HepG2 (cell line): ENCODE results near the gene CDC6. TPM values are rescaled to one million over a fixed set of nuclear protein-coding genes. Genes with fewer than 3 reads are reported as not detected.
A peak's percentile ranks its signal among the peaks of the same experiment; 100 is the strongest.

Source experiments
- AKAP8 ChIP-seq: sonication (generic); formaldehyde crosslinking; IDR thresholded peaks from 2 replicates; pipeline ENCODE4 v1.5.1; 2020; ENCODE audit warnings: mild to moderate bottlenecking, missing genetic modification reagents
- CBFB ChIP-seq: sonication (generic); formaldehyde crosslinking; IDR thresholded peaks from 2 replicates; pipeline ENCODE4 v1.4.0; 2020; ENCODE audit warnings: missing genetic modification reagents
- CEBPB ChIP-seq: IDR thresholded peaks from 2 replicates; pipeline ENCODE4 v1.6.1; 2011; ENCODE audit warnings: low read depth, low read length, improper control_type of control experiment, borderline replicate concordance
- CHCHD3 ChIP-seq: sonication (generic); formaldehyde crosslinking; IDR thresholded peaks from 2 replicates; pipeline ENCODE4 v1.8.0; 2022; ENCODE audit warnings: mild to moderate bottlenecking, missing genetic modification reagents, moderate library complexity
- EED ChIP-seq: sonication (generic); formaldehyde crosslinking; IDR thresholded peaks from 2 replicates; pipeline ENCODE4 v1.5.0; 2020; ENCODE audit warnings: mild to moderate bottlenecking, missing genetic modification reagents
- KDM4B ChIP-seq: sonication (generic); formaldehyde crosslinking; IDR thresholded peaks from 2 replicates; pipeline ENCODE4 v1.4.0; 2020; ENCODE audit warnings: missing genetic modification reagents
- KMT2B ChIP-seq: IDR thresholded peaks from 2 replicates; pipeline ENCODE4 v1.6.1; 2016; ENCODE audit warnings: missing genetic modification reagents, missing compliant biosample characterization
- PCBP1 ChIP-seq: fragments of 200-400 bp; formaldehyde crosslinking; IDR thresholded peaks from 2 replicates; pipeline ENCODE4 v1.6.1; 2017; ENCODE audit warnings: mild to moderate bottlenecking, low read depth, low read length, borderline replicate concordance
- PHF5A ChIP-seq: IDR thresholded peaks from one replicate; pipeline ENCODE4 v1.6.1; 2018; ENCODE audit warnings: low read depth, missing genetic modification reagents; ENCODE audit not compliant: unreplicated experiment
- SRSF1 ChIP-seq: fragments of 200-400 bp; formaldehyde crosslinking; optimal IDR thresholded peaks from 2 replicates; pipeline ENCODE3; 2017; ENCODE audit warnings: mild to moderate bottlenecking, low read depth, low read length, moderate library complexity
- ZBTB7B ChIP-seq: sonication (generic); formaldehyde crosslinking; IDR thresholded peaks from 2 replicates; pipeline ENCODE4 v1.4.0; 2020; ENCODE audit warnings: missing genetic modification reagents
- ZNF274 ChIP-seq: sonication (generic); formaldehyde crosslinking; IDR thresholded peaks from 2 replicates; pipeline ENCODE4 v1.5.1; 2020; ENCODE audit warnings: mild to moderate bottlenecking, missing genetic modification reagents
- ZNF749 ChIP-seq: sonication (generic); formaldehyde crosslinking; IDR thresholded peaks from 2 replicates; pipeline ENCODE4 v1.8.0; 2022; ENCODE audit warnings: mild to moderate bottlenecking, missing genetic modification reagents, moderate library complexity, borderline replicate concordance
- ZNF761 ChIP-seq: sonication (generic); formaldehyde crosslinking; conservative IDR thresholded peaks from 2 replicates; pipeline ENCODE4 v1.4.0; 2020; ENCODE audit warnings: mild to moderate bottlenecking, missing genetic modification reagents
- ZNF780A ChIP-seq: sonication (generic); formaldehyde crosslinking; IDR thresholded peaks from 2 replicates; pipeline ENCODE4 v1.8.0; 2022; ENCODE audit warnings: mild to moderate bottlenecking, missing genetic modification reagents, moderate library complexity
- polyA plus RNA-seq, 8 experiments: library from polyadenylated mRNA; depleted of rRNA in 3 of 8; stranded (reverse) in 7 of 8; unstranded in 1 of 8; fragments of >200 nt; fragmentation: Illumina TruSeq in 4 of 8; extraction: Trizol in 4 of 8; gene quantifications; 2 replicates each; pipeline versions ENCODE4 v1.2.1 to v1.2.3, GENCODE V29; 2011 to 2016; ENCODE audit warnings: low read depth in 4 of 8, missing spikeins in 1 of 8, mixed read lengths in 1 of 8; ENCODE audit not compliant: insufficient read depth in 1 of 8
- total RNA-seq, 5 experiments: library from RNA; depleted of rRNA; stranded (reverse); fragments of >200 nt; fragmentation: Illumina TruSeq; extraction: Trizol; gene quantifications; 2 replicates each; pipeline ENCODE4 v1.2.3, GENCODE V29; 2016; ENCODE audit warnings: low read depth in 1 of 5
- TF ChIP-seq, protein P1 (sequence below): sonication (generic); formaldehyde crosslinking; IDR thresholded peaks from 2 replicates; pipeline ENCODE4 v1.5.1; 2020; ENCODE audit warnings: mild to moderate bottlenecking, missing genetic modification reagents, borderline replicate concordance
- TF ChIP-seq, protein P2 (sequence below): sonication (generic); formaldehyde crosslinking; IDR thresholded peaks from 2 replicates; pipeline ENCODE4 v1.5.1; 2020; ENCODE audit warnings: missing genetic modification reagents, mild to moderate bottlenecking, borderline replicate concordance
- TF ChIP-seq, protein P3 (sequence below): sonication (generic); formaldehyde crosslinking; IDR thresholded peaks from 2 replicates; pipeline ENCODE4 v1.8.1; 2022; ENCODE audit warnings: low read depth, mild to moderate bottlenecking, missing genetic modification reagents
- TF ChIP-seq, protein P4 (sequence below): sonication (generic); formaldehyde crosslinking; IDR thresholded peaks from 2 replicates; pipeline ENCODE4 v1.5.1; 2020; ENCODE audit warnings: missing genetic modification reagents, mild to moderate bottlenecking, borderline replicate concordance

Gene CDC6
- total and polyA plus RNA-seq, 2 of the 13 experiments (the other 11 are each of a cell fraction or from before 2014, with no cell fraction given), result 17.4 to 114 TPM

DNA sequence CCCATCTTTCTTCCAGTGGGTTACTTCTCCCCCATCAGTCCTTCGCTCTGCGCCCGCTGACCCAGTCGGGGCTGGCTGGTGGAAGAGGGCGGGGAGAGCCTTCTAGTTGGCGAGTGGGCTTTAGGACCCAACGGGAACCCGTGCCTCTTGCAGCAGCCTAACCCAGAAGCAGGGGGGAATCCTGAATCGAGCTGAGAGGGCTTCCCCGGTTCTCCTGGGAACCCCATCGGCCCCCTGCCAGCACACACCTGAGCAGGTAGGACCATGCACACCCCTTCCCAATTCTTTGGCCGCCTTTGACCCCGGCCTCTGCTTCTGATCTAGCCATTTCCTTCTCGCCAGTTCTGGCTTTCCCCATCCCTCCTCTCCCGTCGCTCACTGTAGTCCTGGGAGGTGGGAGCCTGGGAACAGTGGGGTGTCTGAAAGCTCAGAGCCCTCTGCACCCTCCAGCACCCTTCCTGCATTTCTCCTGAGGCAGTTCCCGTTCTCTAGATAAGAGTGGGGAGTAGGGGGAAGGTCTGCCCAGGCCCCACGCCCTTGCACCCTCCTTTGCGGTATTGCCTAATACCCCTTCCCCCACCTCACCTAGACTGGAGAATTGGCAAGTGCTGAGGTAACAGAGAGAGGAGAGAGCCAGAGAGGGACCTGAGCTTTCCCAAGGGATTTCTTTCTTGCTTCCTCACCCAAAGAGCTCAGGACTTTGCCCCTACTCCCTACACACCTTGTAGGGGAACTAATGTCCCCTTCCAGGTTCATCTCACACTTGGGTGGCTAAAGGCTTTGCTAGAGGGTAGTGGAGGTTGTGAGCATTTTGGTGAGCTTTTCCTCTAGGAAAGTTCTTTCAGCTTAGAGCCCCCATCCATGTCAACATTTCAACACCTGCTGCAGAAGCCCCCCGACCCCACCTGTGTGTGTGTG, 21.6 kb downstream of the CDC6 start, which contains the start of gene RARA (continued):
- peak; percentile 56; the same call in 1 of the 2 replicates for TF ChIP-seq ZNF761 (CRISPR knock-in tag)
- TF ChIP-seq, protein P1, sequence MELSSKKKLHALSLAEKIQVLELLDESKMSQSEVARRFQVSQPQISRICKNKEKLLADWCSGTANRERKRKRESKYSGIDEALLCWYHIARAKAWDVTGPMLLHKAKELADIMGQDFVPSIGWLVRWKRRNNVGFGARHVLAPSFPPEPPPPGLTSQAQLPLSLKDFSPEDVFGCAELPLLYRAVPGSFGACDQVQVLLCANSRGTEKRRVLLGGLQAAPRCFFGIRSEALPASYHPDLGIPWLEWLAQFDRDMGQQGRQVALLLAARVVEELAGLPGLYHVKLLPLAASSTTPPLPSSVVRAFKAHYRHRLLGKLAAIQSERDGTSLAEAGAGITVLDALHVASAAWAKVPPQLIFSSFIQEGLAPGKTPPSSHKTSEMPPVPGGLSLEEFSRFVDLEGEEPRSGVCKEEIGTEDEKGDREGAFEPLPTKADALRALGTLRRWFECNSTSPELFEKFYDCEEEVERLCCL (CRISPR knock-in tag), result no peak
- TF ChIP-seq SRSF1, result peak; percentile 86
- TF ChIP-seq CEBPB, result peak; percentile 89
- TF ChIP-seq AKAP8 (CRISPR knock-in tag), result peak; percentile 47; the same call in 1 of the 2 replicates
- TF ChIP-seq, protein P2, sequence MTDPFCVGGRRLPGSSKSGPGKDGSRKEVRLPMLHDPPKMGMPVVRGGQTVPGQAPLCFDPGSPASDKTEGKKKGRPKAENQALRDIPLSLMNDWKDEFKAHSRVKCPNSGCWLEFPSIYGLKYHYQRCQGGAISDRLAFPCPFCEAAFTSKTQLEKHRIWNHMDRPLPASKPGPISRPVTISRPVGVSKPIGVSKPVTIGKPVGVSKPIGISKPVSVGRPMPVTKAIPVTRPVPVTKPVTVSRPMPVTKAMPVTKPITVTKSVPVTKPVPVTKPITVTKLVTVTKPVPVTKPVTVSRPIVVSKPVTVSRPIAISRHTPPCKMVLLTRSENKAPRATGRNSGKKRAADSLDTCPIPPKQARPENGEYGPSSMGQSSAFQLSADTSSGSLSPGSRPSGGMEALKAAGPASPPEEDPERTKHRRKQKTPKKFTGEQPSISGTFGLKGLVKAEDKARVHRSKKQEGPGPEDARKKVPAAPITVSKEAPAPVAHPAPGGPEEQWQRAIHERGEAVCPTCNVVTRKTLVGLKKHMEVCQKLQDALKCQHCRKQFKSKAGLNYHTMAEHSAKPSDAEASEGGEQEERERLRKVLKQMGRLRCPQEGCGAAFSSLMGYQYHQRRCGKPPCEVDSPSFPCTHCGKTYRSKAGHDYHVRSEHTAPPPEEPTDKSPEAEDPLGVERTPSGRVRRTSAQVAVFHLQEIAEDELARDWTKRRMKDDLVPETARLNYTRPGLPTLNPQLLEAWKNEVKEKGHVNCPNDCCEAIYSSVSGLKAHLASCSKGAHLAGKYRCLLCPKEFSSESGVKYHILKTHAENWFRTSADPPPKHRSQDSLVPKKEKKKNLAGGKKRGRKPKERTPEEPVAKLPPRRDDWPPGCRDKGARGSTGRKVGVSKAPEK (CRISPR knock-in tag), result 0 out of 2 replicates have a peak, but pooled peaks have one; percentile 18
- TF ChIP-seq KDM4B (CRISPR knock-in tag), result peak; percentile 65; the same call in 1 of the 2 replicates
- 0 out of 2 replicates have a peak, but pooled peaks have one; percentile 25 for TF ChIP-seq ZBTB7B (CRISPR knock-in tag)
- 0 out of 2 replicates have a peak, but pooled peaks have one; percentile 52 for TF ChIP-seq ZNF749
- TF ChIP-seq PHF5A, result no peak
- peak; percentile 36; the same call in 1 of the 2 replicates for TF ChIP-seq CBFB (CRISPR knock-in tag)
- no peak for TF ChIP-seq CHCHD3
- peak; percentile 59; the same call in 1 of the 2 replicates for TF ChIP-seq EED
- TF ChIP-seq ZNF780A, result no peak
- TF ChIP-seq PCBP1, result no peak
- TF ChIP-seq, protein P3, sequence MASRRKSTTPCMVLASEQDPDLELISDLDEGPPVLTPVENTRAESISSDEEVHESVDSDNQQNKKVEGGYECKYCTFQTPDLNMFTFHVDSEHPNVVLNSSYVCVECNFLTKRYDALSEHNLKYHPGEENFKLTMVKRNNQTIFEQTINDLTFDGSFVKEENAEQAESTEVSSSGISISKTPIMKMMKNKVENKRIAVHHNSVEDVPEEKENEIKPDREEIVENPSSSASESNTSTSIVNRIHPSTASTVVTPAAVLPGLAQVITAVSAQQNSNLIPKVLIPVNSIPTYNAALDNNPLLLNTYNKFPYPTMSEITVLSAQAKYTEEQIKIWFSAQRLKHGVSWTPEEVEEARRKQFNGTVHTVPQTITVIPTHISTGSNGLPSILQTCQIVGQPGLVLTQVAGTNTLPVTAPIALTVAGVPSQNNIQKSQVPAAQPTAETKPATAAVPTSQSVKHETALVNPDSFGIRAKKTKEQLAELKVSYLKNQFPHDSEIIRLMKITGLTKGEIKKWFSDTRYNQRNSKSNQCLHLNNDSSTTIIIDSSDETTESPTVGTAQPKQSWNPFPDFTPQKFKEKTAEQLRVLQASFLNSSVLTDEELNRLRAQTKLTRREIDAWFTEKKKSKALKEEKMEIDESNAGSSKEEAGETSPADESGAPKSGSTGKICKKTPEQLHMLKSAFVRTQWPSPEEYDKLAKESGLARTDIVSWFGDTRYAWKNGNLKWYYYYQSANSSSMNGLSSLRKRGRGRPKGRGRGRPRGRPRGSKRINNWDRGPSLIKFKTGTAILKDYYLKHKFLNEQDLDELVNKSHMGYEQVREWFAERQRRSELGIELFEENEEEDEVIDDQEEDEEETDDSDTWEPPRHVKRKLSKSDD (CRISPR knock-in tag), result peak; percentile 36; the same call in 1 of the 2 replicates
- peak; percentile 61; the same call in 1 of the 2 replicates for TF ChIP-seq KMT2B (CRISPR knock-in tag)
- TF ChIP-seq ZNF274 (CRISPR knock-in tag), result peak; percentile 55; the same call in 1 of the 2 replicates
- TF ChIP-seq, protein P4, sequence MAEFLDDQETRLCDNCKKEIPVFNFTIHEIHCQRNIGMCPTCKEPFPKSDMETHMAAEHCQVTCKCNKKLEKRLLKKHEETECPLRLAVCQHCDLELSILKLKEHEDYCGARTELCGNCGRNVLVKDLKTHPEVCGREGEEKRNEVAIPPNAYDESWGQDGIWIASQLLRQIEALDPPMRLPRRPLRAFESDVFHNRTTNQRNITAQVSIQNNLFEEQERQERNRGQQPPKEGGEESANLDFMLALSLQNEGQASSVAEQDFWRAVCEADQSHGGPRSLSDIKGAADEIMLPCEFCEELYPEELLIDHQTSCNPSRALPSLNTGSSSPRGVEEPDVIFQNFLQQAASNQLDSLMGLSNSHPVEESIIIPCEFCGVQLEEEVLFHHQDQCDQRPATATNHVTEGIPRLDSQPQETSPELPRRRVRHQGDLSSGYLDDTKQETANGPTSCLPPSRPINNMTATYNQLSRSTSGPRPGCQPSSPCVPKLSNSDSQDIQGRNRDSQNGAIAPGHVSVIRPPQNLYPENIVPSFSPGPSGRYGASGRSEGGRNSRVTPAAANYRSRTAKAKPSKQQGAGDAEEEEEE (CRISPR knock-in tag), result 0 out of 2 replicates have a peak, but pooled peaks have one; percentile 9
